Muscle layer of duodenum (tissue), 2 donors: ENCODE data around the gene LHX6.

Experiments
- H3K27ac ChIP-seq: one replicate; pipeline ENCODE4 v1.7.0; 2013; ENCODE audit warnings: mild to moderate bottlenecking, low read length
- H3K27me3 ChIP-seq: one replicate; pipeline ENCODE4 v1.7.0; 2013; ENCODE audit warnings: low read depth, mild to moderate bottlenecking, control low read depth, low read length
- H3K36me3 ChIP-seq, 2 donors: one replicate each; pipeline ENCODE4 v1.7.0; 2013; ENCODE audit warnings: low read length in 2 of 2, control low read depth in 1 of 2, mild to moderate bottlenecking in 1 of 2; ENCODE audit not compliant: insufficient read depth in 2 of 2, control insufficient read depth in 1 of 2
- H3K4me1 ChIP-seq, 2 donors: one replicate each; pipeline ENCODE4 v1.7.0; 2013; ENCODE audit warnings: low read length in 2 of 2, mild to moderate bottlenecking in 2 of 2, control low read depth in 1 of 2, moderate library complexity in 1 of 2; ENCODE audit not compliant: insufficient read depth in 2 of 2, control insufficient read depth in 1 of 2
- H3K4me3 ChIP-seq, 2 donors: one replicate each; pipeline ENCODE4 v1.7.0; 2013; ENCODE audit warnings: low read length in 2 of 2, low read depth in 1 of 2, mild to moderate bottlenecking in 1 of 2
- H3K9me3 ChIP-seq, 2 donors: one replicate each; pipeline ENCODE4 v1.7.0; 2013; ENCODE audit warnings: low read length in 2 of 2, control low read depth in 1 of 2, mild to moderate bottlenecking in 1 of 2; ENCODE audit not compliant: control insufficient read depth in 1 of 2
- donor health status: healthy.

LHX6 gene

GRCh38 chr9:122261469-122261881, 32.7 kb upstream of the LHX6 start:
- Histone ChIP-seq H3K4me1 (peaks cover 26 to 45% of the 10 kb centered on the region in 2 donors), H3K9me3 (no peaks in the 10 kb centered on the region), H3K4me3 (no peak overlapping the region), H3K27me3 (no peaks in the 10 kb centered on the region), H3K36me3 (peaks cover 23 to 27% of the 10 kb centered on the region in 2 donors), H3K27ac (no peak overlapping the region)

GRCh38 chr9:122258886-122259415, 30.2 kb upstream of the LHX6 start:
- no peaks in the 10 kb centered on the region for H3K9me3 ChIP-seq
- H3K4me3 ChIP-seq: no peak overlapping the region
- no peak overlapping the region for H3K27ac ChIP-seq
- peaks cover 23 to 31% of the 10 kb centered on the region in 2 donors for H3K36me3 ChIP-seq
- H3K4me1 ChIP-seq: peaks cover 15 to 33% of the 10 kb centered on the region in 2 donors
- H3K27me3 ChIP-seq: no peaks in the 10 kb centered on the region

- H3K4me1 ChIP-seq: peaks cover 0 to 13% of the 10 kb centered on the region in 2 donors
- no peaks in the 10 kb centered on the region for H3K9me3 ChIP-seq
- H3K36me3 ChIP-seq: peaks cover 28 to 42% of the 10 kb centered on the region in 2 donors
- H3K4me3 ChIP-seq: no peak overlapping the region
- no peak overlapping the region for H3K27ac ChIP-seq
- no peaks in the 10 kb centered on the region for H3K27me3 ChIP-seq
Measured at GRCh38 chr9:122256206-122256605, 27.4 kb upstream of the LHX6 start.

- H3K27me3 ChIP-seq: no peaks in the 10 kb centered on the region
- H3K4me3 ChIP-seq: no peak overlapping the region
- peaks cover 0 to 8% of the 10 kb centered on the region in 2 donors for H3K4me1 ChIP-seq
- H3K27ac ChIP-seq: no peak overlapping the region
- no peaks in the 10 kb centered on the region for H3K9me3 ChIP-seq
- peaks cover 23 to 34% of the 10 kb centered on the region in 2 donors for H3K36me3 ChIP-seq
Measured at GRCh38 chr9:122254761-122255160, 26.0 kb upstream of the LHX6 start.

- Histone ChIP-seq H3K4me1 (peaks cover 0 to 8% of the 10 kb centered on the region in 2 donors), H3K36me3 (peaks cover 21 to 24% of the 10 kb centered on the region in 2 donors), H3K27ac (no peak overlapping the region), H3K4me3 (no peak overlapping the region), H3K9me3 (no peaks in the 10 kb centered on the region), H3K27me3 (no peaks in the 10 kb centered on the region)
Measured at GRCh38 chr9:122252796-122253195, 24.0 kb upstream of the LHX6 start.

- H3K9me3 ChIP-seq: no peaks in the 10 kb centered on the region
- H3K27ac ChIP-seq: no peak overlapping the region
- no peaks in the 10 kb centered on the region for H3K27me3 ChIP-seq
- peaks cover 27 to 36% of the 10 kb centered on the region in 2 donors for H3K36me3 ChIP-seq
- H3K4me1 ChIP-seq: peaks cover 0 to 8% of the 10 kb centered on the region in 2 donors
- no peak overlapping the region for H3K4me3 ChIP-seq
Measured at GRCh38 chr9:122251351-122251750, 22.6 kb upstream of the LHX6 start.

GRCh38 chr9:122248448-122248865, 19.7 kb upstream of the LHX6 start:
- Histone ChIP-seq H3K36me3 (peaks cover 44 to 55% of the 10 kb centered on the region in 2 donors), H3K27me3 (no peaks in the 10 kb centered on the region), H3K9me3 (no peaks in the 10 kb centered on the region), H3K27ac (no peak overlapping the region), H3K4me3 (no peak overlapping the region), H3K4me1 (peaks cover 0 to 8% of the 10 kb centered on the region in 2 donors)

- no peaks in the 10 kb centered on the region for H3K4me1 ChIP-seq
- peaks cover 53 to 64% of the 10 kb centered on the region in 2 donors for H3K36me3 ChIP-seq
- no peaks in the 10 kb centered on the region for H3K9me3 ChIP-seq
- H3K4me3 ChIP-seq: no peak overlapping the region
- no peak overlapping the region for H3K27ac ChIP-seq
- H3K27me3 ChIP-seq: no peaks in the 10 kb centered on the region
Measured at GRCh38 chr9:122246666-122247065, 17.9 kb upstream of the LHX6 start.

- no peaks in the 10 kb centered on the region for H3K27me3 ChIP-seq
- H3K36me3 ChIP-seq: peaks cover 60 to 68% of the 10 kb centered on the region in 2 donors
Measured at GRCh38 chr9:122244349-122244748, 15.6 kb upstream of the LHX6 start.

GRCh38 chr9:122239722-122240121, 11.0 kb upstream of the LHX6 start:
- Histone ChIP-seq H3K4me3 (no peak overlapping the region), H3K27me3 (no peaks in the 10 kb centered on the region), H3K36me3 (peaks cover 39 to 46% of the 10 kb centered on the region in 2 donors), H3K4me1 (no peaks in the 10 kb centered on the region), H3K27ac (no peak overlapping the region), H3K9me3 (no peaks in the 10 kb centered on the region)

More at GRCh38 chr9:122244349-122244748, 15.6 kb upstream of the LHX6 start:
- no peaks in the 10 kb centered on the region for H3K4me1 ChIP-seq
- no peaks in the 10 kb centered on the region for H3K9me3 ChIP-seq
- no peak overlapping the region for H3K4me3 ChIP-seq
- no peak overlapping the region for H3K27ac ChIP-seq

- H3K4me1 ChIP-seq: no peaks in the 10 kb centered on the region
- H3K9me3 ChIP-seq: no peaks in the 10 kb centered on the region
- peaks cover 18 to 20% of the 10 kb centered on the region in 2 donors for H3K36me3 ChIP-seq
- no peak overlapping the region for H3K4me3 ChIP-seq
- no peak overlapping the region for H3K27ac ChIP-seq
- H3K27me3 ChIP-seq: no peaks in the 10 kb centered on the region
Measured at GRCh38 chr9:122236681-122237080, 7.9 kb upstream of the LHX6 start.
